HepG2 (cell line): ENCODE measurements around the gene XRCC1. TPM values are rescaled to one million over a fixed set of nuclear protein-coding genes. Genes with fewer than 3 reads are reported as not detected.

ENCODE experiments used
- KAT2B ChIP-seq: fragments of 150-350 bp; IDR thresholded peaks from 2 replicates; pipeline ENCODE4 v1.6.1; 2014; ENCODE audit warnings: low read depth, low read length, borderline replicate concordance
- KDM5B ChIP-seq: sonication (generic); formaldehyde crosslinking; IDR thresholded peaks from 2 replicates; pipeline ENCODE4 v1.4.0; 2020; ENCODE audit warnings: missing genetic modification reagents, mild to moderate bottlenecking, borderline replicate concordance
- REL ChIP-seq: sonication (generic); formaldehyde crosslinking; conservative IDR thresholded peaks from 2 replicates; pipeline ENCODE4 v1.8.0; 2022; ENCODE audit warnings: mild to moderate bottlenecking, missing genetic modification reagents, moderate library complexity
- SAP130 ChIP-seq: IDR thresholded peaks from 2 replicates; pipeline ENCODE4 v1.6.1; 2016; ENCODE audit warnings: low read depth
- ZFY ChIP-seq: sonication (generic); formaldehyde crosslinking; IDR thresholded peaks from 2 replicates; pipeline ENCODE4 v1.4.0; 2020; ENCODE audit warnings: missing genetic modification reagents
- ZNF75D ChIP-seq: sonication (generic); formaldehyde crosslinking; IDR thresholded peaks from 2 replicates; pipeline ENCODE4 v1.8.1; 2023; ENCODE audit warnings: missing genetic modification reagents, mild to moderate bottlenecking, borderline replicate concordance
- ZNF790 ChIP-seq: sonication (generic); formaldehyde crosslinking; IDR thresholded peaks from 2 replicates; pipeline ENCODE4 v1.8.0; 2022; ENCODE audit warnings: missing genetic modification reagents, mild to moderate bottlenecking, borderline replicate concordance
- polyA plus RNA-seq, 8 experiments: library from polyadenylated mRNA; depleted of rRNA in 3 of 8; stranded (reverse) in 7 of 8; unstranded in 1 of 8; fragments of >200 nt; fragmentation: Illumina TruSeq in 4 of 8; extraction: Trizol in 4 of 8; gene quantifications; 2 replicates each; pipeline versions ENCODE4 v1.2.1 to v1.2.3, GENCODE V29; 2011 to 2016; ENCODE audit warnings: low read depth in 4 of 8, missing spikeins in 1 of 8, mixed read lengths in 1 of 8; ENCODE audit not compliant: insufficient read depth in 1 of 8
- total RNA-seq, 5 experiments: library from RNA; depleted of rRNA; stranded (reverse); fragments of >200 nt; fragmentation: Illumina TruSeq; extraction: Trizol; gene quantifications; 2 replicates each; pipeline ENCODE4 v1.2.3, GENCODE V29; 2016; ENCODE audit warnings: low read depth in 1 of 5
- TF ChIP-seq, protein P1 (sequence below): sonication (generic); formaldehyde crosslinking; IDR thresholded peaks from 2 replicates; pipeline ENCODE4 v1.5.1; 2020; ENCODE audit warnings: mild to moderate bottlenecking, missing genetic modification reagents, borderline replicate concordance
- TF ChIP-seq, protein P2 (sequence below): sonication (generic); formaldehyde crosslinking; IDR thresholded peaks from 2 replicates; pipeline ENCODE4 v1.4.0; 2020; ENCODE audit warnings: missing genetic modification reagents
- TF ChIP-seq, protein P3 (sequence below): IDR thresholded peaks from 2 replicates; pipeline ENCODE4 v1.6.1; 2016; ENCODE audit warnings: low read depth, missing genetic modification reagents, missing compliant biosample characterization
- TF ChIP-seq, protein P4 (sequence below): sonication (generic); formaldehyde crosslinking; IDR thresholded peaks from 2 replicates; pipeline ENCODE4 v1.8.0; 2022; ENCODE audit warnings: mild to moderate bottlenecking, missing genetic modification reagents, moderate library complexity

The XRCC1 gene
- total and polyA plus RNA-seq, 2 of the 13 experiments (the other 11 are each of a cell fraction or from before 2014, with no cell fraction given): 24.7 to 26.3 TPM

DNA sequence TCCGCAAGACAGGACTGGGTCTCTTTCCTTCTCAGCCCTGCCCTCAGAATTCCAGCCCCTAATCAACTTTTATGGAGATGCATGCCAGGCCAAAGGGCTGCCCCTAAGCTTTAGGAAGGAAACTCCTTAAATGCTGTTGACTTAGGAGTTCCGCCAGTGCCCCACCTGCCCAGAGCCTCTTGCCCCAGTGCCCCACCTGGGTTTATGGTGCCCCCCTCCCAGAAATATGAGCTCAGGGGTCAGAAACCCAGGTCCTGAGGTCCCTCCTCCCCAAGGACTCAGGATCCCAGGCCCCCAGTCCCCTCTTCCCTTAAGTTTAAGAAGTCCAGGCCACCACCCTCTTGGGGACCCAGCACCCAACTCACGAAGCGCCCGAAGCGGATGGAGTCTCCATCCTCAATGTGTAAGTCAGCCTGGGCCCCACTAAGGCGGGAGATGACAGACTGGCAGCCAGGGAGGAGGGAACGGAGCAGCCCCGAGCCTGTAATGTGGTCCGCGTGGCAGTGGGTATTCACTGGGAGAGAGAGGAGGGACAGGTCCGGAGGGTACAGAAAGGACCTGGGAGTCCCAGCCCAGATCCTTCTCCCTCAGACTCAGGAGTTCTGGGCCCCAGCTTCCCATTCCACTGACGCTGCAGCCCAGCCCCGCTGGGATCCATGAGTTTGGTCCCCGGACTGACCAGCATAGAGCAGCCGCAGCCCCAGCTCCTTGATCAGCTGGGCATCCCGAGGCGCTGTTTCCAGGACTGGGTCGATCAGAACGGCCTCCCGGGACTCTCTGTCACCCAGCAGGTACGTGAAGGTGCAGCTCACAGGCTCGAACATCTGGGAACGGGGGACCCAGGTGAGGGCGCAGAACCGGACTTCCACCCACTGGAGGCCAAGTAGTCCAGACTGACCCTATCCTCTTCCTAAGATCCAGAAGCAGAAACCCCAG lies 49.2 kb downstream of the XRCC1 start (continued):
- TF ChIP-seq, protein P1, sequence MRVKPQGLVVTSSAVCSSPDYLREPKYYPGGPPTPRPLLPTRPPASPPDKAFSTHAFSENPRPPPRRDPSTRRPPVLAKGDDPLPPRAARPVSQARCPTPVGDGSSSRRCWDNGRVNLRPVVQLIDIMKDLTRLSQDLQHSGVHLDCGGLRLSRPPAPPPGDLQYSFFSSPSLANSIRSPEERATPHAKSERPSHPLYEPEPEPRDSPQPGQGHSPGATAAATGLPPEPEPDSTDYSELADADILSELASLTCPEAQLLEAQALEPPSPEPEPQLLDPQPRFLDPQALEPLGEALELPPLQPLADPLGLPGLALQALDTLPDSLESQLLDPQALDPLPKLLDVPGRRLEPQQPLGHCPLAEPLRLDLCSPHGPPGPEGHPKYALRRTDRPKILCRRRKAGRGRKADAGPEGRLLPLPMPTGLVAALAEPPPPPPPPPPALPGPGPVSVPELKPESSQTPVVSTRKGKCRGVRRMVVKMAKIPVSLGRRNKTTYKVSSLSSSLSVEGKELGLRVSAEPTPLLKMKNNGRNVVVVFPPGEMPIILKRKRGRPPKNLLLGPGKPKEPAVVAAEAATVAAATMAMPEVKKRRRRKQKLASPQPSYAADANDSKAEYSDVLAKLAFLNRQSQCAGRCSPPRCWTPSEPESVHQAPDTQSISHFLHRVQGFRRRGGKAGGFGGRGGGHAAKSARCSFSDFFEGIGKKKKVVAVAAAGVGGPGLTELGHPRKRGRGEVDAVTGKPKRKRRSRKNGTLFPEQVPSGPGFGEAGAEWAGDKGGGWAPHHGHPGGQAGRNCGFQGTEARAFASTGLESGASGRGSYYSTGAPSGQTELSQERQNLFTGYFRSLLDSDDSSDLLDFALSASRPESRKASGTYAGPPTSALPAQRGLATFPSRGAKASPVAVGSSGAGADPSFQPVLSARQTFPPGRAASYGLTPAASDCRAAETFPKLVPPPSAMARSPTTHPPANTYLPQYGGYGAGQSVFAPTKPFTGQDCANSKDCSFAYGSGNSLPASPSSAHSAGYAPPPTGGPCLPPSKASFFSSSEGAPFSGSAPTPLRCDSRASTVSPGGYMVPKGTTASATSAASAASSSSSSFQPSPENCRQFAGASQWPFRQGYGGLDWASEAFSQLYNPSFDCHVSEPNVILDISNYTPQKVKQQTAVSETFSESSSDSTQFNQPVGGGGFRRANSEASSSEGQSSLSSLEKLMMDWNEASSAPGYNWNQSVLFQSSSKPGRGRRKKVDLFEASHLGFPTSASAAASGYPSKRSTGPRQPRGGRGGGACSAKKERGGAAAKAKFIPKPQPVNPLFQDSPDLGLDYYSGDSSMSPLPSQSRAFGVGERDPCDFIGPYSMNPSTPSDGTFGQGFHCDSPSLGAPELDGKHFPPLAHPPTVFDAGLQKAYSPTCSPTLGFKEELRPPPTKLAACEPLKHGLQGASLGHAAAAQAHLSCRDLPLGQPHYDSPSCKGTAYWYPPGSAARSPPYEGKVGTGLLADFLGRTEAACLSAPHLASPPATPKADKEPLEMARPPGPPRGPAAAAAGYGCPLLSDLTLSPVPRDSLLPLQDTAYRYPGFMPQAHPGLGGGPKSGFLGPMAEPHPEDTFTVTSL: no peak
- TF ChIP-seq ZFY (CRISPR knock-in tag): 0 out of 2 replicates have a peak, but pooled peaks have one; percentile 23
- TF ChIP-seq, protein P2, sequence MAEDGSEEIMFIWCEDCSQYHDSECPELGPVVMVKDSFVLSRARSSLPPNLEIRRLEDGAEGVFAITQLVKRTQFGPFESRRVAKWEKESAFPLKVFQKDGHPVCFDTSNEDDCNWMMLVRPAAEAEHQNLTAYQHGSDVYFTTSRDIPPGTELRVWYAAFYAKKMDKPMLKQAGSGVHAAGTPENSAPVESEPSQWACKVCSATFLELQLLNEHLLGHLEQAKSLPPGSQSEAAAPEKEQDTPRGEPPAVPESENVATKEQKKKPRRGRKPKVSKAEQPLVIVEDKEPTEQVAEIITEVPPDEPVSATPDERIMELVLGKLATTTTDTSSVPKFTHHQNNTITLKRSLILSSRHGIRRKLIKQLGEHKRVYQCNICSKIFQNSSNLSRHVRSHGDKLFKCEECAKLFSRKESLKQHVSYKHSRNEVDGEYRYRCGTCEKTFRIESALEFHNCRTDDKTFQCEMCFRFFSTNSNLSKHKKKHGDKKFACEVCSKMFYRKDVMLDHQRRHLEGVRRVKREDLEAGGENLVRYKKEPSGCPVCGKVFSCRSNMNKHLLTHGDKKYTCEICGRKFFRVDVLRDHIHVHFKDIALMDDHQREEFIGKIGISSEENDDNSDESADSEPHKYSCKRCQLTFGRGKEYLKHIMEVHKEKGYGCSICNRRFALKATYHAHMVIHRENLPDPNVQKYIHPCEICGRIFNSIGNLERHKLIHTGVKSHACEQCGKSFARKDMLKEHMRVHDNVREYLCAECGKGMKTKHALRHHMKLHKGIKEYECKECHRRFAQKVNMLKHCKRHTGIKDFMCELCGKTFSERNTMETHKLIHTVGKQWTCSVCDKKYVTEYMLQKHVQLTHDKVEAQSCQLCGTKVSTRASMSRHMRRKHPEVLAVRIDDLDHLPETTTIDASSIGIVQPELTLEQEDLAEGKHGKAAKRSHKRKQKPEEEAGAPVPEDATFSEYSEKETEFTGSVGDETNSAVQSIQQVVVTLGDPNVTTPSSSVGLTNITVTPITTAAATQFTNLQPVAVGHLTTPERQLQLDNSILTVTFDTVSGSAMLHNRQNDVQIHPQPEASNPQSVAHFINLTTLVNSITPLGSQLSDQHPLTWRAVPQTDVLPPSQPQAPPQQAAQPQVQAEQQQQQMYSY (CRISPR knock-in tag): peak; percentile 5; the same call in 1 of the 2 replicates
- TF ChIP-seq KDM5B (CRISPR knock-in tag): no peak
- no peak for TF ChIP-seq KAT2B
- TF ChIP-seq ZNF75D (CRISPR knock-in tag): no peak
- peak; percentile 42; the same call in 1 of the 2 replicates for TF ChIP-seq ZNF790
- peak; percentile 8; the same call in 1 of the 2 replicates for TF ChIP-seq REL (CRISPR knock-in tag)
- TF ChIP-seq, protein P3, sequence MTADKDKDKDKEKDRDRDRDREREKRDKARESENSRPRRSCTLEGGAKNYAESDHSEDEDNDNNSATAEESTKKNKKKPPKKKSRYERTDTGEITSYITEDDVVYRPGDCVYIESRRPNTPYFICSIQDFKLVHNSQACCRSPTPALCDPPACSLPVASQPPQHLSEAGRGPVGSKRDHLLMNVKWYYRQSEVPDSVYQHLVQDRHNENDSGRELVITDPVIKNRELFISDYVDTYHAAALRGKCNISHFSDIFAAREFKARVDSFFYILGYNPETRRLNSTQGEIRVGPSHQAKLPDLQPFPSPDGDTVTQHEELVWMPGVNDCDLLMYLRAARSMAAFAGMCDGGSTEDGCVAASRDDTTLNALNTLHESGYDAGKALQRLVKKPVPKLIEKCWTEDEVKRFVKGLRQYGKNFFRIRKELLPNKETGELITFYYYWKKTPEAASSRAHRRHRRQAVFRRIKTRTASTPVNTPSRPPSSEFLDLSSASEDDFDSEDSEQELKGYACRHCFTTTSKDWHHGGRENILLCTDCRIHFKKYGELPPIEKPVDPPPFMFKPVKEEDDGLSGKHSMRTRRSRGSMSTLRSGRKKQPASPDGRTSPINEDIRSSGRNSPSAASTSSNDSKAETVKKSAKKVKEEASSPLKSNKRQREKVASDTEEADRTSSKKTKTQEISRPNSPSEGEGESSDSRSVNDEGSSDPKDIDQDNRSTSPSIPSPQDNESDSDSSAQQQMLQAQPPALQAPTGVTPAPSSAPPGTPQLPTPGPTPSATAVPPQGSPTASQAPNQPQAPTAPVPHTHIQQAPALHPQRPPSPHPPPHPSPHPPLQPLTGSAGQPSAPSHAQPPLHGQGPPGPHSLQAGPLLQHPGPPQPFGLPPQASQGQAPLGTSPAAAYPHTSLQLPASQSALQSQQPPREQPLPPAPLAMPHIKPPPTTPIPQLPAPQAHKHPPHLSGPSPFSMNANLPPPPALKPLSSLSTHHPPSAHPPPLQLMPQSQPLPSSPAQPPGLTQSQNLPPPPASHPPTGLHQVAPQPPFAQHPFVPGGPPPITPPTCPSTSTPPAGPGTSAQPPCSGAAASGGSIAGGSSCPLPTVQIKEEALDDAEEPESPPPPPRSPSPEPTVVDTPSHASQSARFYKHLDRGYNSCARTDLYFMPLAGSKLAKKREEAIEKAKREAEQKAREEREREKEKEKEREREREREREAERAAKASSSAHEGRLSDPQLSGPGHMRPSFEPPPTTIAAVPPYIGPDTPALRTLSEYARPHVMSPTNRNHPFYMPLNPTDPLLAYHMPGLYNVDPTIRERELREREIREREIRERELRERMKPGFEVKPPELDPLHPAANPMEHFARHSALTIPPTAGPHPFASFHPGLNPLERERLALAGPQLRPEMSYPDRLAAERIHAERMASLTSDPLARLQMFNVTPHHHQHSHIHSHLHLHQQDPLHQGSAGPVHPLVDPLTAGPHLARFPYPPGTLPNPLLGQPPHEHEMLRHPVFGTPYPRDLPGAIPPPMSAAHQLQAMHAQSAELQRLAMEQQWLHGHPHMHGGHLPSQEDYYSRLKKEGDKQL: no peak
- TF ChIP-seq, protein P4, sequence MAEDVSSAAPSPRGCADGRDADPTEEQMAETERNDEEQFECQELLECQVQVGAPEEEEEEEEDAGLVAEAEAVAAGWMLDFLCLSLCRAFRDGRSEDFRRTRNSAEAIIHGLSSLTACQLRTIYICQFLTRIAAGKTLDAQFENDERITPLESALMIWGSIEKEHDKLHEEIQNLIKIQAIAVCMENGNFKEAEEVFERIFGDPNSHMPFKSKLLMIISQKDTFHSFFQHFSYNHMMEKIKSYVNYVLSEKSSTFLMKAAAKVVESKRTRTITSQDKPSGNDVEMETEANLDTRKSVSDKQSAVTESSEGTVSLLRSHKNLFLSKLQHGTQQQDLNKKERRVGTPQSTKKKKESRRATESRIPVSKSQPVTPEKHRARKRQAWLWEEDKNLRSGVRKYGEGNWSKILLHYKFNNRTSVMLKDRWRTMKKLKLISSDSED (CRISPR knock-in tag): no peak
- TF ChIP-seq SAP130 (CRISPR knock-in tag): no peak
